Hematopoietic multipotent progenitor cell treated with erythropoietin and hydrocortisone succinate and interleukin-3 and kit ligand, for 4 days (in vitro differentiated cells): ENCODE data around the gene GID8.

ENCODE experiments used
- DNase-seq: peaks from one replicate; pipeline ENCODE4 v3.0.0-alpha.2; 2015

The GID8 gene

GRCh38 chr20:62989201-62989601 lies 51.3 kb downstream of the GID8 start:
- DNase-seq, result no peak

- no peak for DNase-seq
These were observed 52.4 kb downstream of the GID8 start for GRCh38 chr20:62990306-62990825.

- no peak for DNase-seq
These were observed 53.4 kb downstream of the GID8 start for GRCh38 chr20:62991196-62991807.

GRCh38 chr20:62991863-62992262 lies 53.9 kb downstream of the GID8 start:
- DNase-seq, result no peak

GRCh38 chr20:62993856-62994494 lies 56.0 kb downstream of the GID8 start:
- DNase-seq, result no peak

- no peak for DNase-seq
These were observed 56.9 kb downstream of the GID8 start for GRCh38 chr20:62994869-62995281.

- DNase-seq, result no peak
These were observed 57.5 kb downstream of the GID8 start for GRCh38 chr20:62995481-62995880.

GRCh38 chr20:62995898-62996595 lies 58.1 kb downstream of the GID8 start:
- DNase-seq, result no peak

- no peak for DNase-seq
These were observed 58.6 kb downstream of the GID8 start for GRCh38 chr20:62996596-62996982.

- no peak for DNase-seq
These were observed 59.6 kb downstream of the GID8 start for GRCh38 chr20:62997417-62998035.
